HUES48 (cell line): ENCODE data around the gene HTR2B.
"Not testable (repeated sequence)": the region's sequence is repeated elsewhere in the genome, so short reads cannot be mapped to it uniquely, and the experiment has no call there.

Experiments
- H3K27ac ChIP-seq: one replicate; pipeline ENCODE4 v1.7.0; 2013; ENCODE audit warnings: low read depth, low read length, inconsistent platforms
- H3K27me3 ChIP-seq: 2 replicates; pipeline ENCODE4 v1.6.1; 2013; ENCODE audit warnings: mild to moderate bottlenecking, low read length; ENCODE audit not compliant: control insufficient read depth, insufficient read depth
- H3K36me3 ChIP-seq: 2 replicates; pipeline ENCODE4 v1.6.1; 2013; ENCODE audit warnings: low read length; ENCODE audit not compliant: control insufficient read depth, insufficient read depth
- H3K4me1 ChIP-seq: 2 replicates; pipeline ENCODE4 v1.6.1; 2013; ENCODE audit warnings: mild to moderate bottlenecking, low read length; ENCODE audit not compliant: control insufficient read depth, insufficient read depth
- H3K4me3 ChIP-seq: 2 replicates; pipeline ENCODE4 v1.5.1; 2013; ENCODE audit warnings: mild to moderate bottlenecking, low read depth, low read length
- H3K9ac ChIP-seq: 2 replicates; pipeline ENCODE4 v1.6.1; 2013; ENCODE audit warnings: mild to moderate bottlenecking, low read depth, low read length, moderate library complexity
- H3K9me3 ChIP-seq: 2 replicates; pipeline ENCODE4 v1.6.1; 2013; ENCODE audit warnings: low read length; ENCODE audit not compliant: control insufficient read depth, insufficient read depth

HTR2B gene

GRCh38 chr2:231093933-231094332 is 30.9 kb downstream of the HTR2B start:
- Histone ChIP-seq H3K36me3 (peaks cover 82% of the 10 kb centered on the region), H3K4me1 (no peaks in the 10 kb centered on the region; the same call in 1 of the 2 replicates), H3K9me3 (peaks cover under 1% of the 10 kb centered on the region; the same call in 1 of the 2 replicates), H3K9ac (no peak overlapping the region), H3K27me3 (no peaks in the 10 kb centered on the region), H3K27ac (no peak overlapping the region), H3K4me3 (no peak overlapping the region)

- Histone ChIP-seq H3K9ac (no peak overlapping the region), H3K9me3 (no peaks in the 10 kb centered on the region), H3K4me1 (no peaks in the 10 kb centered on the region), H3K36me3 (peaks cover 89% of the 10 kb centered on the region), H3K27ac (no peak overlapping the region), H3K27me3 (no peaks in the 10 kb centered on the region), H3K4me3 (no peak overlapping the region)
Observed at GRCh38 chr2:231088754-231089153, 36.1 kb downstream of the HTR2B start.

GRCh38 chr2:231084565-231084964 is 40.3 kb downstream of the HTR2B start:
- no peaks in the 10 kb centered on the region for H3K9me3 ChIP-seq
- peaks cover 97% of the 10 kb centered on the region for H3K36me3 ChIP-seq
- no peak overlapping the region for H3K4me3 ChIP-seq
- H3K27me3 ChIP-seq = no peaks in the 10 kb centered on the region
- no peaks in the 10 kb centered on the region for H3K4me1 ChIP-seq
- no peak overlapping the region for H3K27ac ChIP-seq
- H3K9ac ChIP-seq = no peak overlapping the region

GRCh38 chr2:231069379-231070054 is 55.3 kb downstream of the HTR2B start:
- H3K9me3 ChIP-seq = no peaks in the 10 kb centered on the region
- no peak overlapping the region for H3K27ac ChIP-seq
- no peaks in the 10 kb centered on the region for H3K4me1 ChIP-seq
- H3K9ac ChIP-seq = no peak overlapping the region
- no peak overlapping the region for H3K4me3 ChIP-seq
- peaks cover 95% of the 10 kb centered on the region for H3K36me3 ChIP-seq
- H3K27me3 ChIP-seq = no peaks in the 10 kb centered on the region

GRCh38 chr2:231068525-231069222 is 56.2 kb downstream of the HTR2B start:
- no peaks in the 10 kb centered on the region for H3K4me1 ChIP-seq
- H3K4me3 ChIP-seq = no peak overlapping the region
- no peak overlapping the region for H3K9ac ChIP-seq
- no peak overlapping the region for H3K27ac ChIP-seq
- no peaks in the 10 kb centered on the region for H3K27me3 ChIP-seq
- H3K36me3 ChIP-seq = peaks cover 97% of the 10 kb centered on the region
- no peaks in the 10 kb centered on the region for H3K9me3 ChIP-seq

GRCh38 chr2:231067531-231067930 is 57.3 kb downstream of the HTR2B start:
- H3K9ac ChIP-seq, H3K4me3 ChIP-seq, H3K27ac ChIP-seq, H3K4me1 ChIP-seq, H3K9me3 ChIP-seq, H3K27me3 ChIP-seq: not testable (repeated sequence)
- peaks cover 97% of the 10 kb centered on the region for H3K36me3 ChIP-seq

- no peaks in the 10 kb centered on the region for H3K27me3 ChIP-seq
- H3K9me3 ChIP-seq = no peaks in the 10 kb centered on the region
- no peak overlapping the region for H3K4me3 ChIP-seq
- H3K9ac ChIP-seq = no peak overlapping the region
- H3K27ac ChIP-seq = no peak overlapping the region
- peaks cover 97% of the 10 kb centered on the region for H3K36me3 ChIP-seq
- no peaks in the 10 kb centered on the region for H3K4me1 ChIP-seq
Observed at GRCh38 chr2:231065966-231066365, 58.9 kb downstream of the HTR2B start.

GRCh38 chr2:231063347-231063746 is 61.5 kb downstream of the HTR2B start:
- Histone ChIP-seq H3K9me3 (no peaks in the 10 kb centered on the region), H3K27ac (no peak overlapping the region), H3K4me1 (no peaks in the 10 kb centered on the region), H3K4me3 (no peak overlapping the region), H3K36me3 (peaks cover 74% of the 10 kb centered on the region), H3K9ac (no peak overlapping the region), H3K27me3 (no peaks in the 10 kb centered on the region)

- no peak overlapping the region for H3K27ac ChIP-seq
- H3K4me1 ChIP-seq = peaks cover 5% of the 10 kb centered on the region
- H3K9ac ChIP-seq = no peak overlapping the region
- peaks cover 68% of the 10 kb centered on the region for H3K36me3 ChIP-seq
- H3K9me3 ChIP-seq = no peaks in the 10 kb centered on the region
- H3K4me3 ChIP-seq = no peak overlapping the region
- no peaks in the 10 kb centered on the region for H3K27me3 ChIP-seq
Observed at GRCh38 chr2:231062776-231063175, 62.1 kb downstream of the HTR2B start.

- H3K9me3 ChIP-seq = no peaks in the 10 kb centered on the region
- peaks cover 41% of the 10 kb centered on the region for H3K36me3 ChIP-seq
- H3K4me1 ChIP-seq = peaks cover 7% of the 10 kb centered on the region
- no peaks in the 10 kb centered on the region for H3K27me3 ChIP-seq
- H3K27ac ChIP-seq = no peak overlapping the region
- H3K9ac ChIP-seq = no peak overlapping the region
- H3K4me3 ChIP-seq = no peak overlapping the region
Observed at GRCh38 chr2:231059756-231060155, 65.1 kb downstream of the HTR2B start.

GRCh38 chr2:231058761-231059550 is 65.9 kb downstream of the HTR2B start:
- no peak overlapping the region; the same call in 1 of the 2 replicates for H3K4me3 ChIP-seq
- peaks cover 33% of the 10 kb centered on the region for H3K36me3 ChIP-seq
- no peak overlapping the region for H3K27ac ChIP-seq
- no peak overlapping the region for H3K9ac ChIP-seq
- peaks cover 7% of the 10 kb centered on the region for H3K4me1 ChIP-seq
- H3K9me3 ChIP-seq = no peaks in the 10 kb centered on the region
- peaks cover 7% of the 10 kb centered on the region for H3K27me3 ChIP-seq
